Measurements from ENCODE around the gene WDR6.

WDR6 gene

DNA sequence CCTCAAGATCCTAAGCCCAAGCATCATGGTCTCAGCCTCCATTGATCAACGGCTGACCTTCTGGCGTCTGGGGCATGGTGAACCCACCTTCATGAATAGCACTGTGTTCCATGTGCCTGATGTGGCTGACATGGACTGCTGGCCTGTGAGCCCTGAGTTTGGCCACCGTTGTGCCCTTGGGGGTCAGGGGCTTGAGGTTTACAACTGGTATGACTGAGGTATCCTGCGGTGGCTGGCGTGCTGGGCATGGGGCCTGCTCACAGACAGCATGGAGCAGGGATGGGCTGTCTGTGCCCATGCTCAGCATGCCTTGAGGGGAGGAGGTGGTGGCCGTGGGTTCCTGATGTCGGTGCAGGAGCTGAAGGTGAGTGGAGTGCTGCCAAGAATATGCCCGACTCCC is 7.9 kb downstream of the WDR6 start:
- Histone ChIP-seq H3K27me3 (ENCODE audit: control insufficient read depth, insufficient read depth, low read length) (no peaks in the 10 kb centered on the region), H3K4me1 (peaks cover 10% of the 10 kb centered on the region), H2AFZ (no peak overlapping the region), H3K4me2 (ENCODE audit: low read length) (no peak overlapping the region), H3K9ac (no peak overlapping the region), H3K36me3 (ENCODE audit: control insufficient read depth, insufficient read depth, low read length) (no peaks in the 10 kb centered on the region), H3K27ac (no peak overlapping the region), H3K79me2 (peaks cover 3% of the 10 kb centered on the region), H3K4me3 (ENCODE audit: low read depth, low read length) (no peak overlapping the region), H3K9me3 (ENCODE audit: control insufficient read depth, low read length) (no peaks in the 10 kb centered on the region)
- TF ChIP-seq, protein P1, sequence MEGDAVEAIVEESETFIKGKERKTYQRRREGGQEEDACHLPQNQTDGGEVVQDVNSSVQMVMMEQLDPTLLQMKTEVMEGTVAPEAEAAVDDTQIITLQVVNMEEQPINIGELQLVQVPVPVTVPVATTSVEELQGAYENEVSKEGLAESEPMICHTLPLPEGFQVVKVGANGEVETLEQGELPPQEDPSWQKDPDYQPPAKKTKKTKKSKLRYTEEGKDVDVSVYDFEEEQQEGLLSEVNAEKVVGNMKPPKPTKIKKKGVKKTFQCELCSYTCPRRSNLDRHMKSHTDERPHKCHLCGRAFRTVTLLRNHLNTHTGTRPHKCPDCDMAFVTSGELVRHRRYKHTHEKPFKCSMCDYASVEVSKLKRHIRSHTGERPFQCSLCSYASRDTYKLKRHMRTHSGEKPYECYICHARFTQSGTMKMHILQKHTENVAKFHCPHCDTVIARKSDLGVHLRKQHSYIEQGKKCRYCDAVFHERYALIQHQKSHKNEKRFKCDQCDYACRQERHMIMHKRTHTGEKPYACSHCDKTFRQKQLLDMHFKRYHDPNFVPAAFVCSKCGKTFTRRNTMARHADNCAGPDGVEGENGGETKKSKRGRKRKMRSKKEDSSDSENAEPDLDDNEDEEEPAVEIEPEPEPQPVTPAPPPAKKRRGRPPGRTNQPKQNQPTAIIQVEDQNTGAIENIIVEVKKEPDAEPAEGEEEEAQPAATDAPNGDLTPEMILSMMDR (IDR thresholded peaks at IDR 0.05): no peak

DNA sequence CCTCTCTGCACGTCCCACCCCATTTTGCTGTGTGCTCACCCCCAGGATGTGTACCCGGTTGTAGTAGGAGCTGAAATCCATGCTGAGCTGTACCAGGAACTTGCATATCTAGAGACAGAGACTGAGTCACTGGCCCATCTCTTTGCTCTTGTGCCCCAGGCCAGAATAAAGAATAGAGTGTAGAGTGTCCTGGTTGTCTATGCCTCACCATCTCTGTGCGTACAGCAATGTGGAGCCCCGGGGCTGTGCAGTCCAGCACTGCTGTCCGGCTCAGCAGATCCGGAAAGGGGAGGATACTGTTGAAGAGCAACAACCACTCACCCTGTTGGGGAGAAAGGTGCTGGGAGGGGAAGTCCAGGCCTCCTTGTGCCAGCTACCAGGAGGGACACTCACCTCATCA is 8.6 kb downstream of the WDR6 start:
- no peak overlapping the region for H3K4me2 ChIP-seq (ENCODE audit: low read length)
- H3K36me3 ChIP-seq (ENCODE audit: control insufficient read depth, insufficient read depth, low read length): no peaks in the 10 kb centered on the region
- H2AFZ ChIP-seq: no peak overlapping the region
- H3K79me2 ChIP-seq: peaks cover 3% of the 10 kb centered on the region
- peaks cover 12% of the 10 kb centered on the region for H3K4me1 ChIP-seq
- no peak overlapping the region for H3K27ac ChIP-seq
- no peaks in the 10 kb centered on the region for H3K27me3 ChIP-seq (ENCODE audit: control insufficient read depth, insufficient read depth, low read length)
- no peak overlapping the region for H3K4me3 ChIP-seq (ENCODE audit: low read depth, low read length)
- TF ChIP-seq, protein P1 (IDR thresholded peaks at IDR 0.05): no peak
- no peaks in the 10 kb centered on the region for H3K9me3 ChIP-seq (ENCODE audit: control insufficient read depth, low read length)
- H3K9ac ChIP-seq: no peak overlapping the region

DNA sequence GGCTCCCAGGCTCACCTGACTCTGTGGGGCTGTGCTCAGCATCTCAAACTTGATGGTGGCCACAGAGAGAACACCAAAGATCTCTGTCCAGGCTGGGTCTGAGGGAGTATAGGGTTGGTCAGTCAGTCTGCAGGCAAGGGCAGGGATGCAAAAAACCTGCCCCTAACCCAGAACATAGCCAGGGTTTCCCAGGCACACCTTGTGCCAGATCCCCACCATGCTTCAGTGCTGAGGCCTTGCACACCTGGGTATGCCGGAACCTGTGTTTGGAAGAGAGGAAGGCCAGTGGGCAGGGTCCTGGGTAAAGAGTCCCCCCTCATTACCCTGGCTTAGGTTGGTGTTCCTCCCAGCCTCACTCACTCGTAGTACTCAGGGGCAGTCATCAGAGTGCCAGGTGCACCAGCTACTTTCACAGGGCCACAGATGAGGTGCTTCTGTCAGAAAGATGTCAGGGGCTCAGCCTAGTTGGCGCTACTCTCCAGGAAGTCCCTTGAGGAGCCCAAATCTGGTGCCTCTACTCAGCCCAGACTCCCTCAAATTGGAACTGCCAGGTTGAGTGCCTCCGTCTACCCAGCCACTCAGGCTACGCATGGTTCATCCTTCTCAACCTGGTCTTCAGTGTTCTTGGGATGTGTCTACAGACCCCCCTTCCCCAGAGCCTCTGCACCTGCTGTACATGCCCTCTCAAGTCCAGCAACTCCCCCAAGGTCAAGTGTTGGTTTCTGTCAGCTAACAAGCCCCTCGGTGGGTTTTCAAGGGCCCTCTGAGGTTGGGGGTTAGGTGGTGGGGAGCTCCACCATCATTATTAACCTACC is 9.4 kb downstream of the WDR6 start:
- TF ChIP-seq, protein P1 (IDR thresholded peaks at IDR 0.05): no peak
- Histone ChIP-seq H3K27ac (no peak overlapping the region), H3K4me2 (ENCODE audit: low read length) (no peak overlapping the region), H3K79me2 (peaks cover 3% of the 10 kb centered on the region), H2AFZ (no peak overlapping the region), H3K27me3 (ENCODE audit: control insufficient read depth, insufficient read depth, low read length) (no peaks in the 10 kb centered on the region), H3K4me3 (ENCODE audit: low read depth, low read length) (no peak overlapping the region), H3K4me1 (peaks cover 12% of the 10 kb centered on the region), H3K36me3 (ENCODE audit: control insufficient read depth, insufficient read depth, low read length) (no peaks in the 10 kb centered on the region), H3K9me3 (ENCODE audit: control insufficient read depth, low read length) (no peaks in the 10 kb centered on the region), H3K9ac (no peak overlapping the region)

DNA sequence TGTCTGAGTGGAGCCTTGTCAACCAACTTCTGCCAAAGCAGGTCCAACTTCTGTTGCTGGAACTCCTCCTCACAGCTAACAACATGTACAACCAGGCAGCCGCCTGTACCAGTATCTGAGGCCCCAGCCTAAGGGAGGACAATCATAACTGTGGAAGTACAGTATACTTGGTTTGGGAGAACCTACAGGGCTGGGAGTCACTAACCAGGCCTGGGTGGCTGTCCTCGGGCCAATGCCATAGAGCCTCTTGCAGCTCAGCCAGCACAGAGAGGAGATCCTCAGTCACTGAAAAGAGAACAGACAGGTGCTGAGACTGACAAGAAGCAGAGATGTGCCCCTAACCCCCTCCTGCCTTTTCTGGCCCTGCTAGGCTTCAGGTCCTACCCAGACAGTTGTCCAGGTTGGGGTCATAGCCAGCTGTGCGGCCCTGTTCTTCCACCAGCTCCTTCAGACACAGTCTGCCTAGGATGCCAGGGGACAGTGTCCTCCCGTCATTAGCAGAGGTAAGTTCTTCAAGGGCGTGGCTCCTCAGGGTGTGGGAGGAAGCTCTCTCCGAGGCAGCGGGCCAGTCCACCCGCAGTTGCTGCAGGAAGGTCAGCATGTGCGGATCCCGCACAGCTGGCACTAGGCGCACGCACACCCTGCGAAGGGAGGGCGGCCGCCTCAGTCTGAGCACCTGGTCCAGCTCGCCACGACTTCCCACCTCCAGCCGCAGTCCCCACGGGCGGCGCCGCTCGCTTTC is 10.2 kb downstream of the WDR6 start:
- TF ChIP-seq, protein P1 (IDR thresholded peaks at IDR 0.05): no peak
- Histone ChIP-seq H3K9me3 (ENCODE audit: control insufficient read depth, low read length) (no peaks in the 10 kb centered on the region), H3K27ac (peak overlapping the region; percentile 81), H3K79me2 (peaks cover 3% of the 10 kb centered on the region), H3K27me3 (ENCODE audit: control insufficient read depth, insufficient read depth, low read length) (no peaks in the 10 kb centered on the region), H3K4me3 (ENCODE audit: low read depth, low read length) (peak overlapping the region; percentile 89), H3K4me1 (peaks cover 12% of the 10 kb centered on the region), H2AFZ (peak overlapping the region; percentile 95), H3K36me3 (ENCODE audit: control insufficient read depth, insufficient read depth, low read length) (no peaks in the 10 kb centered on the region), H3K9ac (peak overlapping the region; percentile 79), H3K4me2 (ENCODE audit: low read length) (peak overlapping the region; percentile 94)
